Measurements from ENCODE around the gene OAS3. TPM values are rescaled to one million over a fixed set of nuclear protein-coding genes. Genes with fewer than 3 reads are reported as not detected.

Gene OAS3
- total and polyA plus RNA-seq, 3 donors from 2014 or later = 6.9 to 11.5 (median 8.5) TPM

GRCh38 chr12:113019025-113019424, 80.8 kb downstream of the OAS3 start:
- no peaks in the 10 kb centered on the region for H3K36me3 ChIP-seq (ENCODE audit: low read depth, missing control alignments)
- H3K27me3 ChIP-seq = no peaks in the 10 kb centered on the region
- intact Hi-C loops (cut with DNase I; ENCODE audit: low total_unique reads) = no loop called here
- DNase-seq = no peak
- H3K27ac ChIP-seq = no peak overlapping the region
- WGBS, 2 donors = 56 to 62% methylated on average over 4 of the region's 4 CpGs
- no peaks in the 10 kb centered on the region for H3K4me1 ChIP-seq
- TF ChIP-seq POLR2A (IDR thresholded peaks at IDR 0.05) = no peak
- no peak for TF ChIP-seq CTCF (IDR thresholded peaks at IDR 0.05)
- no peak overlapping the region for H3K4me3 ChIP-seq
- H3K9me3 ChIP-seq = no peaks in the 10 kb centered on the region

- H3K27me3 ChIP-seq = no peaks in the 10 kb centered on the region
- no peak overlapping the region for H3K4me3 ChIP-seq
- H3K4me1 ChIP-seq = no peaks in the 10 kb centered on the region
- H3K36me3 ChIP-seq (ENCODE audit: low read depth, missing control alignments) = no peaks in the 10 kb centered on the region
- intact Hi-C loops (cut with DNase I; ENCODE audit: low total_unique reads) = no loop called here
- no peak overlapping the region for H3K27ac ChIP-seq
- WGBS, 2 donors = 70 to 89% methylated on average over 1 of the region's 1 CpG
- DNase-seq = no peak
- H3K9me3 ChIP-seq = no peaks in the 10 kb centered on the region
- no peak for TF ChIP-seq CTCF (IDR thresholded peaks at IDR 0.05)
These were observed 83.2 kb downstream of the OAS3 start for GRCh38 chr12:113021500-113021899.

Other genes with a start within 250 kb of the OAS3 start
- 1 to 10 TPM; 2.4 to 5.6 TPM for gene RPH3A, start 146.7 kb upstream of the OAS3 start, total RNA-seq
- 2.2 TPM for gene RPH3A, start 146.7 kb upstream of the OAS3 start, polyA plus RNA-seq (ENCODE audit: insufficient read depth, low read depth, low replicate concordance)
- gene OAS1, start 31.5 kb upstream of the OAS3 start, total RNA-seq = 10 to 100 TPM in 1 of 2 donors, 1 to 10 TPM in 1; 7.8 to 13.8 TPM
- gene OAS1, start 31.5 kb upstream of the OAS3 start, polyA plus RNA-seq (ENCODE audit: insufficient read depth, low read depth, low replicate concordance) = 13.7 TPM
- gene OAS2, start 40.0 kb downstream of the OAS3 start, total RNA-seq = 1 to 10 TPM; 3.2 to 3.5 TPM
- 9.0 TPM for gene OAS2, start 40.0 kb downstream of the OAS3 start, polyA plus RNA-seq (ENCODE audit: insufficient read depth, low read depth, low replicate concordance)
- 10 to 100 TPM; 22.8 to 26.9 TPM for gene DTX1, start 118.3 kb downstream of the OAS3 start, total RNA-seq
- gene DTX1, start 118.3 kb downstream of the OAS3 start, polyA plus RNA-seq (ENCODE audit: insufficient read depth, low read depth, low replicate concordance) = 15.0 TPM
- gene RASAL1, start 197.3 kb downstream of the OAS3 start, total RNA-seq = 10 to 100 TPM; 18.2 to 20.1 TPM
- 5.0 TPM for gene RASAL1, start 197.3 kb downstream of the OAS3 start, polyA plus RNA-seq (ENCODE audit: insufficient read depth, low read depth, low replicate concordance)
- under 1 TPM in 1 of 2 donors, not detected in 1; 0.81 TPM for gene CFAP73, start 211.2 kb downstream of the OAS3 start, total RNA-seq
- gene CFAP73, start 211.2 kb downstream of the OAS3 start, polyA plus RNA-seq (ENCODE audit: insufficient read depth, low read depth, low replicate concordance) = 1.2 TPM
- gene DDX54, start 247.0 kb downstream of the OAS3 start, total RNA-seq = 10 to 100 TPM; 62.4 to 63.6 TPM
- 40.3 TPM for gene DDX54, start 247.0 kb downstream of the OAS3 start, polyA plus RNA-seq (ENCODE audit: insufficient read depth, low read depth, low replicate concordance)
- gene RITA1, start 247.2 kb downstream of the OAS3 start, total RNA-seq = 10 to 100 TPM; 20.9 to 22.1 TPM
- gene RITA1, start 247.2 kb downstream of the OAS3 start, polyA plus RNA-seq (ENCODE audit: insufficient read depth, low read depth, low replicate concordance) = 14.3 TPM

Measured in testis (tissue), 3 donors.